ENCODE data around the gene TMEM254. TPM values are rescaled to one million over a fixed set of nuclear protein-coding genes. Genes with fewer than 3 reads are reported as not detected.
"Not testable (repeated sequence)": the region's sequence is repeated elsewhere in the genome, so short reads cannot be mapped to it uniquely, and the experiment has no call there.

TMEM254 gene
- polyA plus RNA-seq, 2 of the 4 experiments (the other 2 are of a cell fraction) = 20.4 to 38.9 TPM

- POLR2A ChIA-PET = no interaction called here
- Histone ChIP-seq H3K4me3 (no peak overlapping the region), H3K4me1 (no peaks in the 10 kb centered on the region), H3K27ac (no peak overlapping the region), H3K9me3 (no peaks in the 10 kb centered on the region), H3K4me2 (no peak overlapping the region)
- DNase-seq (ENCODE audit: low read depth in 1 of 2, low spot score in 1 of 2) (no peak), FAIRE-seq (no peak), ATAC-seq (no peak)
- CTCF ChIA-PET = interaction anchor here (0.6 to 0.9 kb wide), 3 partner anchors 12 to 110 kb away, joined by 3 read pairs; no protein-coding TSS in a partner anchor
- 84% methylated on average over 2 of the region's 2 CpGs for WGBS (ENCODE audit: missing lambda C conversion rate)
- no peak for TF ChIP-seq MAFK (IDR thresholded peaks at IDR 0.05; ENCODE audit: partially characterized antibody)
- no peak for TF ChIP-seq MAZ (IDR thresholded peaks at IDR 0.05; ENCODE audit: borderline replicate concordance, low read depth, low read length)
- TF ChIP-seq, protein P1, sequence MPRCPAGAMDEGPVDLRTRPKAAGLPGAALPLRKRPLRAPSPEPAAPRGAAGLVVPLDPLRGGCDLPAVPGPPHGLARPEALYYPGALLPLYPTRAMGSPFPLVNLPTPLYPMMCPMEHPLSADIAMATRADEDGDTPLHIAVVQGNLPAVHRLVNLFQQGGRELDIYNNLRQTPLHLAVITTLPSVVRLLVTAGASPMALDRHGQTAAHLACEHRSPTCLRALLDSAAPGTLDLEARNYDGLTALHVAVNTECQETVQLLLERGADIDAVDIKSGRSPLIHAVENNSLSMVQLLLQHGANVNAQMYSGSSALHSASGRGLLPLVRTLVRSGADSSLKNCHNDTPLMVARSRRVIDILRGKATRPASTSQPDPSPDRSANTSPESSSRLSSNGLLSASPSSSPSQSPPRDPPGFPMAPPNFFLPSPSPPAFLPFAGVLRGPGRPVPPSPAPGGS (IDR thresholded peaks at IDR 0.05) = no peak
- no peak for TF ChIP-seq CEBPB (IDR thresholded peaks at IDR 0.05)
- TF ChIP-seq USF2 (IDR thresholded peaks at IDR 0.05) = no peak
- no peak for TF ChIP-seq FOSB (CRISPR knock-in tag; IDR thresholded peaks at IDR 0.05)
Observed at GRCh38 chr10:80094231-80094630, 15.8 kb downstream of the TMEM254 start.

- H3K4me3 ChIP-seq; DNase-seq (ENCODE audit: low read depth in 1 of 2, low spot score in 1 of 2); POLR2A ChIA-PET; ATAC-seq; H3K4me2 ChIP-seq; H3K27ac ChIP-seq; CTCF ChIA-PET; FAIRE-seq; H3K4me1 ChIP-seq; H3K9me3 ChIP-seq: not testable (repeated sequence)
- 12% methylated on average over 2 of the region's 2 CpGs for WGBS (ENCODE audit: missing lambda C conversion rate)
Observed at GRCh38 chr10:80098272-80098671, 19.8 kb downstream of the TMEM254 start.

- CTCF ChIA-PET = interaction anchor here (0.6 kb wide), 1 partner anchor 81 kb away, joined by 4 read pairs; no protein-coding TSS in a partner anchor
- POLR2A ChIA-PET, FAIRE-seq: not testable (repeated sequence)
Observed at GRCh38 chr10:80099295-80099694, 20.8 kb downstream of the TMEM254 start.

GRCh38 chr10:80100116-80100515, 21.7 kb downstream of the TMEM254 start:
- 65% methylated on average over 9 of the region's 9 CpGs for WGBS (ENCODE audit: missing lambda C conversion rate)
- no peak for DNase-seq (ENCODE audit: low read depth in 1 of 2, low spot score in 1 of 2)
- CTCF ChIA-PET = no interaction called here

More at GRCh38 chr10:80099295-80099694, 20.8 kb downstream of the TMEM254 start:
- 47% methylated on average over 8 of the region's 8 CpGs for WGBS (ENCODE audit: missing lambda C conversion rate)
- not testable (repeated sequence) for H3K4me3 ChIP-seq; H3K27ac ChIP-seq; H3K4me1 ChIP-seq; DNase-seq (ENCODE audit: low read depth in 1 of 2, low spot score in 1 of 2); ATAC-seq; H3K9me3 ChIP-seq; H3K4me2 ChIP-seq

More at GRCh38 chr10:80100116-80100515, 21.7 kb downstream of the TMEM254 start:
- FAIRE-seq (no peak), ATAC-seq (no peak)
- no peak overlapping the region for H3K27ac ChIP-seq
- H3K4me2 ChIP-seq = no peak overlapping the region
- POLR2A ChIA-PET = no interaction called here
- H3K9me3 ChIP-seq = no peaks in the 10 kb centered on the region
- H3K4me1 ChIP-seq = no peaks in the 10 kb centered on the region
- H3K4me3 ChIP-seq = no peak overlapping the region
- TF ChIP-seq HMGXB4 (CRISPR knock-in tag; IDR thresholded peaks at IDR 0.05; ENCODE audit: borderline replicate concordance) (no peak), USF2 (IDR thresholded peaks at IDR 0.05) (no peak), KDM1A (IDR thresholded peaks at IDR 0.05; ENCODE audit: low read depth) (no peak), EHF (CRISPR knock-in tag; IDR thresholded peaks at IDR 0.05) (no peak), ZFP36 (IDR thresholded peaks at IDR 0.05; ENCODE audit: borderline replicate concordance, partially characterized antibody) (no peak), NFE2L2 (conservative IDR thresholded peaks at IDR 0.05; ENCODE audit: low read length) (no peak), PHF8 (IDR thresholded peaks at IDR 0.05; ENCODE audit: borderline replicate concordance, low read depth) (no peak), HEYL (CRISPR knock-in tag; IDR thresholded peaks at IDR 0.05) (no peak), GATA3 (IDR thresholded peaks at IDR 0.05; ENCODE audit: borderline replicate concordance) (no peak), MAZ (IDR thresholded peaks at IDR 0.05; ENCODE audit: borderline replicate concordance, low read depth, low read length) (no peak), ZC3H11A (IDR thresholded peaks at IDR 0.05) (no peak), TFCP2L1 (CRISPR knock-in tag; IDR thresholded peaks at IDR 0.05) (no peak), SREBF2 (IDR thresholded peaks at IDR 0.05) (no peak)
- TF ChIP-seq, protein P2, sequence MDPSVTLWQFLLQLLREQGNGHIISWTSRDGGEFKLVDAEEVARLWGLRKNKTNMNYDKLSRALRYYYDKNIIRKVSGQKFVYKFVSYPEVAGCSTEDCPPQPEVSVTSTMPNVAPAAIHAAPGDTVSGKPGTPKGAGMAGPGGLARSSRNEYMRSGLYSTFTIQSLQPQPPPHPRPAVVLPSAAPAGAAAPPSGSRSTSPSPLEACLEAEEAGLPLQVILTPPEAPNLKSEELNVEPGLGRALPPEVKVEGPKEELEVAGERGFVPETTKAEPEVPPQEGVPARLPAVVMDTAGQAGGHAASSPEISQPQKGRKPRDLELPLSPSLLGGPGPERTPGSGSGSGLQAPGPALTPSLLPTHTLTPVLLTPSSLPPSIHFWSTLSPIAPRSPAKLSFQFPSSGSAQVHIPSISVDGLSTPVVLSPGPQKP (IDR thresholded peaks at IDR 0.05; ENCODE audit: low read depth, low read length) = no peak
- TF ChIP-seq, protein P3, sequence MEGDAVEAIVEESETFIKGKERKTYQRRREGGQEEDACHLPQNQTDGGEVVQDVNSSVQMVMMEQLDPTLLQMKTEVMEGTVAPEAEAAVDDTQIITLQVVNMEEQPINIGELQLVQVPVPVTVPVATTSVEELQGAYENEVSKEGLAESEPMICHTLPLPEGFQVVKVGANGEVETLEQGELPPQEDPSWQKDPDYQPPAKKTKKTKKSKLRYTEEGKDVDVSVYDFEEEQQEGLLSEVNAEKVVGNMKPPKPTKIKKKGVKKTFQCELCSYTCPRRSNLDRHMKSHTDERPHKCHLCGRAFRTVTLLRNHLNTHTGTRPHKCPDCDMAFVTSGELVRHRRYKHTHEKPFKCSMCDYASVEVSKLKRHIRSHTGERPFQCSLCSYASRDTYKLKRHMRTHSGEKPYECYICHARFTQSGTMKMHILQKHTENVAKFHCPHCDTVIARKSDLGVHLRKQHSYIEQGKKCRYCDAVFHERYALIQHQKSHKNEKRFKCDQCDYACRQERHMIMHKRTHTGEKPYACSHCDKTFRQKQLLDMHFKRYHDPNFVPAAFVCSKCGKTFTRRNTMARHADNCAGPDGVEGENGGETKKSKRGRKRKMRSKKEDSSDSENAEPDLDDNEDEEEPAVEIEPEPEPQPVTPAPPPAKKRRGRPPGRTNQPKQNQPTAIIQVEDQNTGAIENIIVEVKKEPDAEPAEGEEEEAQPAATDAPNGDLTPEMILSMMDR (IDR thresholded peaks at IDR 0.05) = no peak
